ENCODE results near the gene NPAS2.

NPAS2 gene

DNA sequence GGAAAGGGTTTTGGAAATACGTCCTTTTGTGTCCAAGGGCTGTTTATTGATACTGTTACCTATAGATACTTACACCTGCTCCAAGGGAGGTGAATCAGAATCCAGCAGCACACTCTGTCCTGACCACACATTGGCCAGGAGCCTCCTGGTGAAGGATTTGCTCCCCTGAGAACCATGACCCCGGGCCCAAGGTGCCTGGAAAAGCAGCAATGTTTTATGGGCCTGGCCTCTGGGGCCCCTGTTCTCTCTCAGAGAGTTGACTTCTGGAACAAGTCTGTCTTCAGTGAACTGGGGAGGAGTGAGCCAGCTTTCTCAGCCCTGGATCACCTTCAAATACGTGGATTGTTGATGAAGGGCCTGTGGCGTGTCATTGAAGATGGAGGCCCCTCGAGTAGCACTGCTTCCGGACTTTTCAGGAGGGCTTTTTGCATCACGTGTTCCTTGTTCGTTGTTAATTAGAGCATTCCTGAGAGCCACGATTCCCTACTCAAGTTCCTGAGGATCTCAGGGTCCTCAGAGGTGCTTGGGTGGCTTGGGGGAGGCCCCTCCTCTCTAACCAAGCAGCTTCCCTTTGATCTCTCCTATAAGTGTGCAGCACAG lies 103.6 kb downstream of the NPAS2 start:
- no peak for DNase-seq

DNA sequence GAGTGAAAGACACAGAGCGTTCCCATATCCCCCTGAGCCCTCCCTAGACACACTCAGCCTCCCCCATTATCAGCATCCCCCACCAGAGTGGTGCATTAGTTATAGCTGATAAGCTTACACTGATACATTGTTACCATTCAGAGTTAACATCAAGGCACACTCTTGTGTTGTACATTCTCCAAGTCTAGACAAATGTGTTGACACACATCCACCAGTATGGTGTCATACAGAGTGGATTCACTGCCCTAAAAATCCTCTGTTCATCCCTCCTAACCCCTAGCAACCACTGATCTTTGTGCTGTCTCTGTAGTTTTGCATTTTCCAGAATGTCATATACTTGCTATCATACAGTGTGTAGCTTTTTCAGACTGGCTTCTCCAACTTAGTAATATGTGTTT lies 104.2 kb downstream of the NPAS2 start:
- no peak for DNase-seq

DNA sequence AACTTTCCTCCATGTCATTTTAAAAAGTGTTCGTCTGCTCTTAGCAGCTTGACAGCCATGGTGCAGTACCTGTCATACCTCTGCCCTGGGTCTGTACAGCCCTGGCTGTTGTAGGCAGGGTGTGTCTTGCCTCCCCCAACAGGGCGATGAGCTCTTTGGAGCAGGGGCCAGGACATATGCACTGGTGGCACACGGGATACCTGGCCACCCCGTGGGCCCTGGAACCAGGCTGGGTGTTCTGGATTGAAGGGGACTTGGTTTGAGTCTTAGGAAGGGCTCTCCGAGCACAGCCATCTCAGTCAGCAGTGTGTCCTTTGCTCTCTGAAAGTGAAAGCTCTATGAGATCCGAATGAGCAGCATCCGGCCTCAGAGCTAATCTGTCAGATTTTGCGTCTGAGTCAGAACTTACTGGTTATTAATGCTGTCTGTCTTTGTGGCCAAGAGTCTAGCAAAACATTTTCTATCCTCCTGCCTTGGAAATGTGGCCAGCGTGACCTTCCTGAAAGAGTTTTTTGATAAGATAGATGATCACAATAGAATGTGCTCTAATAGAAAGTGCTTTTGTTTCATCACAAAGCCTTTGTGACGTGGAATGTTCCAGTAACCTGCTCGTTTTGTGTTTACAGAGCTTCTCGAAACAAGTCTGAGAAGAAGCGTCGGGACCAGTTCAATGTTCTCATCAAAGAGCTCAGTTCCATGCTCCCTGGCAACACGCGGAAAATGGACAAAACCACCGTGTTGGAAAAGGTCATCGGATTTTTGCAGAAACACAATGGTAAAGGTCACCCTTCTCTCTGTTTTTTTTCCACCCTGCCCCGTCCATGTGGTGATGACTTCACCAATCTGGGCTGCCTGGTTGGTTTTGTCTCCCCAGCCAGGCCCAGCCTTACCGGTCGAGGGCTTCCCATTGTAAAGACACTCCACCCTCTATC lies 104.8 kb downstream of the NPAS2 start:
- DNase-seq: no peak

DNA sequence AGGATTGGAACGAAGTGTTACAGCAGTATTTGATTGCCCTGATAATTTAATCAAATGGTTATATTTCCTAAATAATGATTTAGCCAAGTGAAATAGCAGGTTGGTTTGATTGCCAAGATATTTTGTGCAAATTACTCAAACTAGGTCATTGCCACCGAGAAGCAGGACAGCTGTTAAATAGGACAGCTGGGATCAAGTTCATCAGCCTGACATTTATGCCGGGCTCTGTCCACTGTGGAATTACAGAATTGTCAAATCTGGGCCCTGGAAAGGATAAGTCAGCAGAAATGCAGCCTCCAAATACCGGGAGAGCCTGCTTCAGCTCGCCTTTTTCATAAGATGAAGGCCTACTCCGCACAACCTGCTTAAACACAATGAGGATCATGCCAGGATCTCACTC lies 108.3 kb downstream of the NPAS2 start:
- no peak for DNase-seq

DNA sequence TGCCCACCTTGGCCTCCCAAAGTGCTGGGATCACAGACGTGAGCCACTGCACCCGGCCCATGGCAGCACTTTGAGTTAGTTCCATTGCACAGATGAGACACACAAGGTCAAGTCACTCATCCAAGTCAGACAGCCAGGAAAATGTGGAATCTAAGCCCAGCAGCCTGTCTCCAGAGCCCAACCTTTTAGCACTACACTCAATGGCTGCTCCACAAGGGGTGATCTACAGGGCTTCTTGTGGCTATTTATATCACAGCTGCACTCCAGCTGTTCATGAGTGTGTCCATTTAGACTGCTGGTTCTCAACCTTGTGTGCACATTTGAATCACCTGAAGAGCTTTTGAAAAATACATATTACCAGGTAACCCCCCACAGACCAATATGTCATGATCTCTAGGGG lies 109.2 kb downstream of the NPAS2 start:
- DNase-seq: no peak

DNA sequence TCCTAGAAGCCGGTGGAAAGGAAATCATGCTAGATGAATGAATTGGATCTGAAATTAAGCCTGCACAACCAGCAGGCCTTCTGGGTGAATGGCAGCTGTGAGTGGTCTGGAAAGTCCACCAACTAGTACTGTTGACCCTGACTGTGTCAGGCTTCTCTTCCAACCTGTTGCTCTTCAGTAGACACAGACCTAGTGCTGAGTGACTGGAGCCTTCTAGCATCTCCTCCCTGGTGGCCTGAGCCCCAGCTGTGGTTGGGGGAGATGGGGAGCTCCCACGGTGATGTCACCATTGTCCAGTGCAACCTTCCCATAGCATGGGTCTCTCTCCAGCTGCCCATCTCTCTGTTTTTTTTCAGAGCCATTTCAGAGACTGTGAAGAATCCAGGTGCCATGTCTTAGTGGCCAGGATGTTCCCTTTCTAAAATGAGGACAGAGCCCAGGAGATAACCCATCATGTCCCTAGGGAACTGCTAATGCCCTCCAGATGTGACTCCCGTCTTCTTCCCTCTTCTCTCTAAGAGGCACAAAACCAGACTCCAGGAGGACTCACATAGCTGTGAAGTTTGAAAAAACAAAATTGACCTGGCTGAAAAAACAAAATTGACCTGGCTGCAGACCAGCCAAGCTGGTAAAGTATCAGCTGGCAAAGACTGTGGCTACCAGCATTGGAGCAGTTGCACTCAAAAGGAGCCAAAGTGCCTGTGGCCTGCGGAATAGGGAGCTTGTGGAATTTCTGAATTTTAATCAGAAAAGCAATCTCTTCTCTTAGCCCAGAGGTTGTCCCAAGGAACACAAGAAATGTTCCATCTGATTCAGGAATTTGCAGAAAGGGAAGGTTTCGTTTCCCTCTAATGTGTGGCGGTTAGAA lies 114.8 kb downstream of the NPAS2 start:
- DNase-seq: no peak

DNA sequence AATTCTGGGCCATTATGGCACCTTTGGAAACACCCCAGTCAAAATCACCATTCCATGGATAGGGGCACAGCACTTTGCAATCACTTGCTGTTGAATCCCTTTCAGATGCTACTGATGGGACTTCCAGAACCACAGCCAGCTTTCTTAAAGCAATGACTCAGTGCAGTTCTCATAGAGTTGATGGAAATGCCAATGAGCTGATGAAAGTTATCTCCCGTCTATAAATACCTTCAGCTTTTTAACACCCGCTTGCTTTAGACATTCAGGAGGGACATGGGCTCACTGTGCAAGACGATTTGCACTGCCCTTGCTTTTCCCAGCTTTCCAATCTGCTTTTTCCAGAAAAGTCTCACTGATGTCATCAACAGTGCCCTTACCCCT lies 115.4 kb downstream of the NPAS2 start:
- no peak for DNase-seq

DNA sequence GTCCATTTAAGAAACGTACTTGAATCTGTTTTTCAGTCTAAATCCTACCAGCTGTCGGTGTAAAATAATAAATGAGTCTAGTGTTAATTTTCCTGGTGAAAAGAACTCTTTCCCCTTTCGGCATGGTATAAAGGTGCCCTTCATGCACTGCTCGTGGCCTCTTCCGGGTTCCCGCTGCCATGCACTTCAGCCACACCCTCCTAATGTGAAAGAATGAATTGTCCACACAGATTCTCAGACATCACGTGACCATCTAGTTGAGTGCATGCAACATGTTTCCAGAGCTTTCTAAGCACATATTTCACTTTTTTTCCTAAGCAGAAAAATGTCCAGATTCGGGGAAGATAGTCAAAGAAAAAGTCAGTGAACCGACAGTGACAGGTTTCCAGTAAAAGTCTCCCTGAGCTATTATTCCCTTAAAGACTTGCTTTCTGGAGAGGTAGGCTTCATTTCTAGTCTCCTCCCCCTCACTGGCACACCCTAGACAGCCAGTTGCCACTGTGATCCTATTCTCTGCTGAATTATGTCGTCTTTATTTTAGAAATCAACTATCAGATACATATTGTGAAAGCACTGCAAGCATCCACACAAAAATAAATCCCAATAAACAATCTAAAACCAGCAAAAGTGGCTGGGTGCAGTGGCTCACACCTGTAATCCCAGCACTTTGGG lies 116.3 kb downstream of the NPAS2 start:
- no peak for DNase-seq

DNA sequence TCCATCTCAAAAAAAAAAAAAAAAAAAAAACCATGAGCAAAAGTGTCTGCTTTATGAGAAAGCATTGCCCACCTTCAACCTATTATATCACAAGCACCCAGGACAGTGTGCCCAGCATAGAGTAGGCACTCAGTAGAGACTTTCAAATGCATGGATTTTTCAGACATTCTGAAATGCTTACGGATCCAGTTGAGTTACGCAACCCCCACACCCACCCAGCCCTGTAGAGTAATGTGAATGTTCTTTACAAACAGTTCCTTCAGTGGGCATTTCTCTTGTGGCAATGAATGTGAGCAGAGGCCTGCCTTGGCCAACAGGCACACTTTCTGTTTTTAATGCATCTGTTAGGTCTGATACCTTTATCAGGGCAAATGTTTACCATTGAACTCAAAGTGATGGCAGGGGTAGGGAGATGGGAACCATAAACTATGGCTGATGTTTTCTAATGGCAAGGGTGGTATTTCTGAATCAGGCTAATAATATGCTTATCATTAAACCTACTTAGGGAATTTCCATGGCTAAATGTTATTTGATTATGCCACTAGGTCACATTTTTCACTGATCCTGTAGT lies 117.1 kb downstream of the NPAS2 start:
- DNase-seq: no peak

DNA sequence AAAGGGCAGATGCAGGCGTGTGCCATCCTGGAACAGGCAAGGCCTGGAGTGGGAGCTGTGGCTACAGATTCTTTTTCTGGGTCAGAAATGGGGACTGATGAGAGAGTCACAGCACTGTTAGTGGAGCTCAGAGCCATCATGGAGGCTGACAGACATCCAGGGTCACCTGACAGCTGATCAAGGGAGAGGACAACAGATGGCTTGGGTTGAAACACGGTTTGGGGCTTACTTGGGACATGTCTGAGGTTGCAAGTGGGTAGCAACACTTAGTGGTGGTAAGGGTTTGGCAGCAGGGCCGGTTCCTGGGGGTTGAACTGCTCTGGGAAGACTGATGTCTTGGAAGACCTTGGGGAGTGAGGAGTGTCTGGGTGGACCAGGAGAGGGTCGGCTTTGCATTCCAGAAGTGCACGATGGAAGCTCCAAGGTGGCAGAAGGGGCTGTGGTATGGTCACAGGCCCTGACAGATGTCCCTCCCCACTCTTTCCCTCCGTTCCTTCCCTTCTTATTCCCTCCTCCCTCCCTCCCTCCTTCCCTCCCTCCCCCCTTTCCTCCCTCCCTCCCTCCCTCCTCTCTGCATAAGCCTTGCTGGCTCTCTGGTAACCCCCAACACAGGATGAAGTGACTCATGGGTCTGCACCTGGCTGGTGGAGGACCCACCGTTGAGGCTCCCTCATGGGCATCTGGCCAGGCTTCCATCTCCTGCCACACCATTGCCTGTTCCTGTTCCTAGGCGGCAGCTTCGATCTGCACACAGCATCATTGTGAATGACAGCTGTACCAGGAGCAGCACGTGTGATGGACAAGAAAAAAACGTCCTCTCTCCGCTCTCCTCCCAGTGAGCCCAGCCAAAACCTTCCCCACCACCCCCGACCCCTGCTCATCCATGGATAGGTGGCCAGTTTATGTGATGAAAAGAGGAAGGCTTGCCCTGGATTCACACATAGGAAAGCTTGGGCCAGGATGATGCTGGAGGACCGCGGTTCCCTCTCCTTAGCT lies 118.4 kb downstream of the NPAS2 start:
- no peak for DNase-seq

DNA sequence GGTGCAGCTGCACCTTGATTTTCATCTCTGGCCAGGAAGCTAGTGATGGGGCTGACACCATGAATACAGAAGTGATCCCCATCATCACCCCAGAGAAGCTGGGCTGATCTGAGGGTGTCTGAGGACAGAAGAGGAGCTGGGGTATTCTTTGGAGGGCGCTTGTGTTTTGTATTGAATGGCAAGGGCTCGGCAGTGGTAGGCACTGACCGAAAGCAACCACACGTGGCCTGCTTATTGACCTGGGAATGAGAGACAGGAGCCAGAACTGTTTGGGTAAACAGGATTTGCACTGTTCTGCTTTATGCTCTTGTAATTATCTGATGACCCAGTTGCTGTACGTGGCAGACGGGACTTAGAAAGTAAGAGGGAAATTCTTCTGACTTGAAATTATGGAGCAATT lies 119.5 kb downstream of the NPAS2 start:
- no peak for DNase-seq

DNA sequence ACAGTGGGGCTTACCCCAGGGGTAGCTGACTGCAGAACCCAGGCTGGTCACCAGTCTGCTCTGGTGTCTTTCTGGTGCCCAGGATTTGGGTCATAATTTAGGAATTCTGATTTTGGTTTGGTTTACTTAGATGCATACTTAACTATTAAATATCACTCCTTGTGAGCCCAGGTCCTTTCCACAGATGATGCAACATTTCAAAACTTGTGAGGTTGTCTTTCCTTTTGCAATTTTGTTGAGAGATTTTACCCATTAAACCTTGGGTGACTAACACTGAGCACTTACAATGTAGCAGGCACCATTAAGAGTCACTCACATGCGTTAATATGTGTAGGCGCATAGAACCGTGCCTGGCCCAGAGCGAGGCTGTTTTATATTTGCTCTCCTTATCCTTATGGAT lies 120.3 kb downstream of the NPAS2 start:
- no peak for DNase-seq

DNA sequence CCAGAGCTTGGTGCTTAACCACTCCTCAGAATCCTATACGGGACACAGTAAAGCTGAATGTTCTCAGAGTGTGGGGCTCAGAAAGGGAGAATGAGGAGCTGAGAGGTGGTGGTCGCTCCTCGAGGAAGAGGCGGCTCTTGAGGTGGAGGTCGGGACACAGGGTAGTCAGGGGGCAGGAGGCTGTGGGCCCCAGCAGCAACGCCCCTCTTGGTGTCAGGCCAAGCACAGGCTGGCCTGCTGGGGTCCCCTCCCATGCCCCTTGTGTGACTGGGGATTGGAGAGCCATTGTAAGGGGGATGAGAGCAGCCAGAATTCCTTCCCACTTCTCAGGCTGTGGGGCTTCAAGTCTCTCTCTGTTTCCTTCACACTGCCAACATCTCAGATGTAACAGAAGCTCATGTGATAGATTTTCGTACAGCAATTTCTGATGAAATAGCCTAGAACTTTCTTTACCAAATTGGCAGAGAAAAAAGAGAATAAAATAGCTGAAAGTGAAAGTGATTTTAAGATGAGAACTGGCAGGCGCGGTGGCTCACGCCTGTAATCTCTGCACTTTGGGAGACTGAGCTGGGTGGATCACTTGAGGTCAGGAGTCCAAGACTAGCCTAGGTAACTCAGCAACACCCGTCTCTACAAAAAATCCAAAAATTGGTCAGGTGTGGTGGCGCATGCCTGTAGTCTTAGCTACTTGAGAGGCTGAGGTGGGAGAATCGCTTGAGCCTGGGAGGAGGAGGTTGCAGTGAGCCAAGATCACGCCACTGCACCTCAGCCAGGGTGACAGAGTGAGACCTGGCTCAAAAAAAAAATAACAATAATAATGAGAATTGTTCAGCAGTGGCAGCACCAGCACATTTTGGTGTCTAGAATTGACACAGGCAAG lies 121.1 kb downstream of the NPAS2 start:
- DNase-seq: no peak

DNA sequence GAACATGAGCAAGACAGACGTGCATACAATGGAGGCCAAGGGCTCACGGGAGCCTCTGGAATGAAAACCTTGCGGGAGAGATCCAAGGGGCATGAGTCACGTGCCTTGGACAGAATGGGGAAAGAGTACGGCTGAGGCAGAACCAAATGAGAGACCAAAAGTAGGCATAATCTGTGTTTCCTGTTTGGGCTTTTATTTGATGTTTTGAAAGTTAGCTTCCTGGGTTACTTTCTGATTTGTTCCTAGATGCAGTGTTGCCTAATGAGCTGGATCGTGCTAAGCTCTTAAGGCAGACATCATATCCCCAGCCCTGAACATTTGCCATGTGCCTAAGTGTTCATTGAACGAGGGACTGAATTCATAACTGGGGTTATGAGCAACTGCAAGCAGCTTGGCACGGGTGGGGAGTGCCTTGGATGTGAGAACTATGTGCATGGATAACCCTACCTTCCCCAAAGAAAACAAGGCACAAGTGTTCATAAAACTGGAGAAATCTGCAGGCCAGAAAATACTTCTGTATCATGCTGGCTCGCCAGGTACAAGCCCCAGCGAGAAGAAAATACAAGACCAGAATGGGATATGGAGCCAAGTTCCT lies 121.8 kb downstream of the NPAS2 start:
- no peak for DNase-seq

DNA sequence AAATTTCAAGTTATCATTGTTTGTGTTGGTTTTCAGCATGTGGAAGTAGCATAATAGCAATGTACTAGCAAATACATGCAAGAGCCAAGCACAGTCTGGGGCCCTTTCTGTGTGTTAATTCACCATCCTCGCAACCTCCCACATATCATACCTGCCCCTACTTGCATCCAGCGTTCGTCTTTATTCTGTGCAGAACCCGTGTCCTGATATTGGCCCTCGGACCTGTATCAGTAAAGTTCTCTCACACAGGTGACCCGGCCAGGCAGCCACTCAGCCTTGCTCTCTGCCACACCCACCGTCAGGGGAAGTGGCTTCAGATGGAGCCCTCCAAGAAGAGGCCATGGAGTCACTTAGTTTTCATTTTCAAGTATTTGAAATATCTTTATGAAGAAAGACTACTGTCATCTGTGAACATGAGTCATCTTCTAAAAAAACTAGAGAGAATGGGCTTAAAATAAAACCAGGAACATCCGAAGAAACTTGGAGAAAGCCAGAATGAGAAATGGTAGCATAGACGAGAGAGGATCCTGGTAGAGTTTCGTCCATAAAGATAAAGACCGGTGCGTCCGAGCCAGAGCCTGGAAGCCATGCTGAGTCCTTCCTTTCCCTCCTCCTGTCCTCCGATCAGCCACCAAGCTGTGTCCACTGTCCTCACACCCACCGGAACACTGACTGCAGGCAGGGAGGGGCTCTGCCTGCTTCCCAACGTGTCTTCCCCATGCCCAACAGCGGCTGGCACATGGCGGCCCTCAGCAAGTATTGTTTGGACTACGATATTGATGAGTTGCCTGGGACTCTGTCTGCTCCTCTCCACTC lies 124.9 kb downstream of the NPAS2 start:
- DNase-seq: no peak

DNA sequence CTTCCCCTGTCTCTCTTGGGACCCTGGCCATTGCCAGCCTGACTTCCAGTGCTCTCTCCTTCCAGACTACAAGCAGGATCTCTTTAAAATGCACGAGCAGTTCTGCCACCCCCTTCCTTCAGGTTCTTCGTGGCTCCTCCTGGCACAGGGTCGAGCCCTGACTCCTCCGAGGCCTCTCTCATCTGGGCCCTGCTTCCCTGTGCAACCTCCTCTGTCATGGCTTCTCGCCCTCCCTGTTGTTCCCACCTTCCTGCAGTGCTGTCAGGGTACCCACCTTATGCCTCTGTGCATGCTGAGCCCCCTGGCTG lies 125.4 kb downstream of the NPAS2 start:
- no peak for DNase-seq

DNA sequence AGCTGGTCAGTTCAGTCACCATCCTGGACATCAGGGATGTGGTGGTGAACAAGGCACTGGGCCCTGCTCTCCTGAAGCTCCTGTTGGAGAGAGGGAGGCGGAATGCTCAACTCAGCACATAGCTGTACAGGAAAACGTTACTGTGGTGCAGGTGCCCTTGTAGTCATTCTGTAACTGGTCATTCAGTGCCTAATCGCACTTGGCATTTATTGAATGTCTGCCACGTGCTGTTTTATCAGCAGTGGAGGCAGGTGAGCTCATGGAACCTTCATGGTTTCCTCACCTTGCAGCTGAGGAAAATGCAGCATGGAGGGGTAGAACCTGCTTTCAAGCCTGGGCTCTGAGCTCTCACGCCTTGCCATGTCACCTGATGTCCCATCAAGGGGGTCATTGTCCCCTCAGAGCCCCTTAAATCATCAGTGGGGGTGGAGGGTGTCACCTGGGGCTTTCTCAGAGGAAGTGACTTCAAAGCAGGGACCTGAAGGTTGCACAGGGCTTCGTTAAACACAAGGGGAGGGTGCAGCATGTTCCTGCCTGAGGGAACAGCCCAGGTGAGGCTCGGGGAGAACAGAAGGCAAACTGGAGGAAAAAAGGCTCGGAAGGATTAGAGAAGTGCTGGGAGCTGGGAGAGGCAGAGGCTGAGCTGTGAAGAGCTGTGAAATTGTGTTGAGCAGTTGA lies 126.1 kb downstream of the NPAS2 start:
- no peak for DNase-seq

DNA sequence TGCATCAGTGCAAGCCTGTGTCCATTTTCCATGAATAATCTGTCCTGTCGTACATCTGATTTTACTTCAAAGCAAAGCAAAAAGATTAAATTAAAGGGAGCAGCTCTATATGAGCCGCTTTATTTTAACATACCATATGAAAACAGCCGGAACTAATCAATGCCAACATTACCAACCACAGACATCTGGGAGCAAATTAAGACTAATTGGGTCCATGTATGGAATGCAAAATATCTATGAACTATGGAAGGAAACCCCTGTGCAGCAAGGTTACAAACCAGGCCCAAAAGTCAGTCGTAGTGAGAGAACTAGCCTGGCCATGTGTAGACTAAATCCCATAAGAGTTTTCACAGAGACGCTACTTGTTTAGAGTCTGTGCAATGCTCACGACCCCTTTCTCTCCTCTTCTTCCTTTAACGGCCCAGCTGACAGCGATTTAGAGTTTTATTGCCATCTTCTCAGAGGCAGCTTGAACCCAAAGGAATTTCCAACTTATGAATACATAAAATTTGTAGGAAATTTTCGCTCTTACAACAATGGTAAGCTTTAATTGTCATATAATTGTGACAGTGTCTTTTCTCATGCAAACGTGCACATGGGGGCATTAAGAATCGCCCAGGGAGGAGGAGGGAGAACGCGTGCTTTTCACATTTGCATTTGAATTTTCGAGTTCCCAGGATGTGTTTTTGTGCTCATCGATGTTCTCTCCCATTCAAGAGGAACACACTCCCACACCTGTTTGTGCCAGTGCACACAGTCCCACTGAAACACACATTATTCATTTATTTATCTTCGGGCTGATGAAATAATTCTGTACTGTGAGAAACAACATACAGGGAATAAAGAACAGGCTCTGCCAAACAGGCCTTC lies 129.2 kb downstream of the NPAS2 start:
- DNase-seq: no peak

Measured in activated CD8-positive, alpha-beta memory T cell treated with anti-CD3 and anti-CD28 coated beads, Interleukin-2, amount 50 U/mL, for 48 hours (primary cell).